ENCODE measurements around the gene ADGRF3. TPM values are rescaled to one million over a fixed set of nuclear protein-coding genes. Genes with fewer than 3 reads are reported as not detected.
"Not testable (repeated sequence)": the region's sequence is repeated elsewhere in the genome, so short reads cannot be mapped to it uniquely, and the experiment has no call there.

Gene ADGRF3
- total and polyA plus RNA-seq, 9 of the 15 experiments (the other 6 are each of a cell fraction or from before 2014, with no cell fraction given), result 0.04 to 0.54 (median 0.16) TPM; not detected in 2

DNA sequence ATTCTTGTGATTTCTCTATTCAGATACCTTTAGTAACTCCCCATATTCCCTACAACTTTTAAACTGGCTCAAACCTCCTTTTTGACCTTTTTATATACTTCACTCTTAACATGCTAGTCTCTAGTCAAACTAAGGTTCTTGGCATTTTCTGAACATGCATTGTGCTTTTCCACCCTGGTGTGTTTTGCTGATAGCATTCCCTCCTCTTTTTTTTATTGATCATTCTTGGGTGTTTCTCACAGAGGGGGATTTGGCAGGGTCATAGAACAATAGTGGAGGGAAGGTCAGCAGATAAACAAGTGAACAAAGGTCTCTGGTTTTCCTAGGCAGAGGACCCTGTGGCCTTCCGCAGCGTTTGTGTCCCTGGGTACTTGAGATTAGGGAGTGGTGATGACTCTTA lies 23.1 kb upstream of the ADGRF3 start:
- H3K4me1 ChIP-seq (replicated peaks in 1 of 2; ENCODE audit: control insufficient read depth in 2 of 2, insufficient read depth in 2 of 2, low read length in 2 of 2); in situ Hi-C loops (cut with MboI); H3K4me3 ChIP-seq; H3K27me3 ChIP-seq (ENCODE audit: control insufficient read depth in 2 of 2, insufficient read depth in 2 of 2, low read length in 2 of 2); ATAC-seq; H3K27ac ChIP-seq (ENCODE audit: extremely low read depth, low read depth, low read length); DNase-seq (ENCODE audit: extremely low read depth in 1 of 4, low spot score in 3 of 4); H3K9me1 ChIP-seq (ENCODE audit: control insufficient read depth, insufficient read depth, low read length); H3K9me3 ChIP-seq (replicated peaks; ENCODE audit: control insufficient read depth, insufficient read depth, low read depth, low read length); FAIRE-seq; H2AFZ ChIP-seq (ENCODE audit: low read depth, low read length); CTCF ChIA-PET (ENCODE audit: low intra/inter-chr PET ratio); BruUV-seq (replicated peaks); H4K20me1 ChIP-seq (replicated peaks; ENCODE audit: control insufficient read depth, insufficient read depth, low read length); POLR2A ChIA-PET; intact Hi-C loops (cut with micrococcal nuclease); H3K9ac ChIP-seq (ENCODE audit: insufficient read depth in 1 of 2, low read depth in 2 of 2, low read length in 2 of 2); H3K4me2 ChIP-seq (ENCODE audit: insufficient read depth, low read length): not testable (repeated sequence)
- 42% methylated on average over 2 of the region's 2 CpGs for WGBS (ENCODE audit: insufficient coverage, low coverage, missing lambda C conversion rate)
- H3K79me2 ChIP-seq (ENCODE audit: control insufficient read depth, insufficient read depth, low read length), result peaks cover 12% of the 10 kb centered on the region; the same call in 2 of the 3 replicates
- peaks cover 72% of the 10 kb centered on the region for H3K36me3 ChIP-seq (ENCODE audit: control insufficient read depth, insufficient read depth, low read length)

DNA sequence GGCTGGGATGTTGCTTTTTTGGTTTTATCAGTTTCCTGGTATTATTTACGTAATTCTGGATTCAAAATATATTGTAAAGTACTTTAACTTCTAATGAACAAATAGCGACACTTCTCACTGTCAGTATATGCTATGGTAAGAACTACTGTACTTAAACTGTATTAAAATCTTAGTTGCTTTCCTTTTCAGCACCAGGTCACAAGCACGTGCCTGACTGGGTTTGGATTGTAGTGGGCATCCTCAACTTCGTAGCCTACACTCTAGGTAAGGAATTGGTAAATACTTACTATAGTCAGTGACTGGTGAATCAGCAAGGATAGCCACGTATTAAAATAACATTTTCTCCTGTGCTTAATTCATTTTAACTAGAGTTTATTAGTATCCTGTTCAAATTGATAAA lies 20.4 kb upstream of the ADGRF3 start:
- H3K4me1 ChIP-seq (replicated peaks in 1 of 2; ENCODE audit: control insufficient read depth in 2 of 2, insufficient read depth in 2 of 2, low read length in 2 of 2), result peaks cover 0 to 10% of the 10 kb centered on the region in 2 experiments; a peak in 2 of 5 replicates
- no peaks in the 10 kb centered on the region for H3K9me3 ChIP-seq (replicated peaks; ENCODE audit: control insufficient read depth, insufficient read depth, low read depth, low read length)
- in situ Hi-C loops (cut with MboI), result no loop called here
- WGBS (ENCODE audit: insufficient coverage, low coverage, missing lambda C conversion rate), result 91% methylated on average over 5 of the region's 5 CpGs
- BruUV-seq (replicated peaks), result no TSS peak
- H2AFZ ChIP-seq (ENCODE audit: low read depth, low read length), result no peak overlapping the region
- CTCF ChIA-PET (ENCODE audit: low intra/inter-chr PET ratio), result interaction anchor here (0.5 kb wide), 1 partner anchor 1168 kb away, joined by 3 read pairs; no protein-coding TSS in a partner anchor
- H3K9ac ChIP-seq (ENCODE audit: insufficient read depth in 1 of 2, low read depth in 2 of 2, low read length in 2 of 2), result no peak overlapping the region
- H3K36me3 ChIP-seq (ENCODE audit: control insufficient read depth, insufficient read depth, low read length), result peaks cover 56% of the 10 kb centered on the region
- H3K9me1 ChIP-seq (ENCODE audit: control insufficient read depth, insufficient read depth, low read length), result no peaks in the 10 kb centered on the region
- TF ChIP-seq ZNF12 (CRISPR knock-in tag; IDR thresholded peaks at IDR 0.05), result no peak
- TF ChIP-seq, protein P1, sequence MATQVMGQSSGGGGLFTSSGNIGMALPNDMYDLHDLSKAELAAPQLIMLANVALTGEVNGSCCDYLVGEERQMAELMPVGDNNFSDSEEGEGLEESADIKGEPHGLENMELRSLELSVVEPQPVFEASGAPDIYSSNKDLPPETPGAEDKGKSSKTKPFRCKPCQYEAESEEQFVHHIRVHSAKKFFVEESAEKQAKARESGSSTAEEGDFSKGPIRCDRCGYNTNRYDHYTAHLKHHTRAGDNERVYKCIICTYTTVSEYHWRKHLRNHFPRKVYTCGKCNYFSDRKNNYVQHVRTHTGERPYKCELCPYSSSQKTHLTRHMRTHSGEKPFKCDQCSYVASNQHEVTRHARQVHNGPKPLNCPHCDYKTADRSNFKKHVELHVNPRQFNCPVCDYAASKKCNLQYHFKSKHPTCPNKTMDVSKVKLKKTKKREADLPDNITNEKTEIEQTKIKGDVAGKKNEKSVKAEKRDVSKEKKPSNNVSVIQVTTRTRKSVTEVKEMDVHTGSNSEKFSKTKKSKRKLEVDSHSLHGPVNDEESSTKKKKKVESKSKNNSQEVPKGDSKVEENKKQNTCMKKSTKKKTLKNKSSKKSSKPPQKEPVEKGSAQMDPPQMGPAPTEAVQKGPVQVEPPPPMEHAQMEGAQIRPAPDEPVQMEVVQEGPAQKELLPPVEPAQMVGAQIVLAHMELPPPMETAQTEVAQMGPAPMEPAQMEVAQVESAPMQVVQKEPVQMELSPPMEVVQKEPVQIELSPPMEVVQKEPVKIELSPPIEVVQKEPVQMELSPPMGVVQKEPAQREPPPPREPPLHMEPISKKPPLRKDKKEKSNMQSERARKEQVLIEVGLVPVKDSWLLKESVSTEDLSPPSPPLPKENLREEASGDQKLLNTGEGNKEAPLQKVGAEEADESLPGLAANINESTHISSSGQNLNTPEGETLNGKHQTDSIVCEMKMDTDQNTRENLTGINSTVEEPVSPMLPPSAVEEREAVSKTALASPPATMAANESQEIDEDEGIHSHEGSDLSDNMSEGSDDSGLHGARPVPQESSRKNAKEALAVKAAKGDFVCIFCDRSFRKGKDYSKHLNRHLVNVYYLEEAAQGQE (IDR thresholded peaks at IDR 0.05; ENCODE audit: borderline replicate concordance), result peak; percentile 37
- TF ChIP-seq, protein P1 (CRISPR knock-in tag; IDR thresholded peaks at IDR 0.05; ENCODE audit: low read depth), result no peak
- H3K4me3 ChIP-seq, result no peak overlapping the region
- intact Hi-C loops (cut with micrococcal nuclease), result no loop called here
- no peak overlapping the region for H3K27ac ChIP-seq (ENCODE audit: extremely low read depth, low read depth, low read length)
- H3K79me2 ChIP-seq (ENCODE audit: control insufficient read depth, insufficient read depth, low read length), result peaks cover 38% of the 10 kb centered on the region
- DNase-seq (ENCODE audit: extremely low read depth in 1 of 4, low spot score in 3 of 4), result no peak
- H4K20me1 ChIP-seq (replicated peaks; ENCODE audit: control insufficient read depth, insufficient read depth, low read length), result peaks cover 8% of the 10 kb centered on the region; the same call in 1 of the 2 replicates
- POLR2A ChIA-PET, result no interaction called here
- H3K4me2 ChIP-seq (ENCODE audit: insufficient read depth, low read length), result no peak overlapping the region
- H3K27me3 ChIP-seq (ENCODE audit: control insufficient read depth in 2 of 2, insufficient read depth in 2 of 2, low read length in 2 of 2), result no peaks in the 10 kb centered on the region
- no peak for ATAC-seq
- FAIRE-seq, result no peak
